ENCODE results near the gene GPR52.
"Not testable (repeated sequence)": the region's sequence is repeated elsewhere in the genome, so short reads cannot be mapped to it uniquely, and the experiment has no call there.

GPR52 gene

DNA sequence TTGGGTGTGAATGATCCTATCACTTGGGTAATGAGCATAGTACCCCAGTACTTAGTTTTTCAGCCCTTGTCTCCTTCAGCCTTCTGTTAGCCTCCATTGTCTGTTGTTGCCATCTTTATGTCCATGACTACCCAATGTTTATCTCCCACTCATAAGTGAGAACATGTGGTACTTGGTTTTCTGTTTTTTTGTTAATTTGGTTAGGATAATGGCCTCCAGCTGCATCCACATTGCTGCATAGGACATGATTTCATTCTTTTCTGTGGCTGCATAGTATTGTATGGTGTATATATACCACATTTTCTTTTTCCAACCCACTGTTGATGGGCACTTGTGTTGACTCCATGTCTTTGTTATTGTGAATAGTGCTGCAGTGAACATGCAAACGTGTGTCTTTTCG lies 39.6 kb upstream of the GPR52 start:
- TF ChIP-seq, protein P1, sequence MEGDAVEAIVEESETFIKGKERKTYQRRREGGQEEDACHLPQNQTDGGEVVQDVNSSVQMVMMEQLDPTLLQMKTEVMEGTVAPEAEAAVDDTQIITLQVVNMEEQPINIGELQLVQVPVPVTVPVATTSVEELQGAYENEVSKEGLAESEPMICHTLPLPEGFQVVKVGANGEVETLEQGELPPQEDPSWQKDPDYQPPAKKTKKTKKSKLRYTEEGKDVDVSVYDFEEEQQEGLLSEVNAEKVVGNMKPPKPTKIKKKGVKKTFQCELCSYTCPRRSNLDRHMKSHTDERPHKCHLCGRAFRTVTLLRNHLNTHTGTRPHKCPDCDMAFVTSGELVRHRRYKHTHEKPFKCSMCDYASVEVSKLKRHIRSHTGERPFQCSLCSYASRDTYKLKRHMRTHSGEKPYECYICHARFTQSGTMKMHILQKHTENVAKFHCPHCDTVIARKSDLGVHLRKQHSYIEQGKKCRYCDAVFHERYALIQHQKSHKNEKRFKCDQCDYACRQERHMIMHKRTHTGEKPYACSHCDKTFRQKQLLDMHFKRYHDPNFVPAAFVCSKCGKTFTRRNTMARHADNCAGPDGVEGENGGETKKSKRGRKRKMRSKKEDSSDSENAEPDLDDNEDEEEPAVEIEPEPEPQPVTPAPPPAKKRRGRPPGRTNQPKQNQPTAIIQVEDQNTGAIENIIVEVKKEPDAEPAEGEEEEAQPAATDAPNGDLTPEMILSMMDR (conservative IDR thresholded peaks at IDR 0.05; ENCODE audit: low read length), result no peak
- peak; percentile 75 for DNase-seq (ENCODE audit: low read depth)
- H3K4me3 ChIP-seq (ENCODE audit: low read length), result no peak overlapping the region

DNA sequence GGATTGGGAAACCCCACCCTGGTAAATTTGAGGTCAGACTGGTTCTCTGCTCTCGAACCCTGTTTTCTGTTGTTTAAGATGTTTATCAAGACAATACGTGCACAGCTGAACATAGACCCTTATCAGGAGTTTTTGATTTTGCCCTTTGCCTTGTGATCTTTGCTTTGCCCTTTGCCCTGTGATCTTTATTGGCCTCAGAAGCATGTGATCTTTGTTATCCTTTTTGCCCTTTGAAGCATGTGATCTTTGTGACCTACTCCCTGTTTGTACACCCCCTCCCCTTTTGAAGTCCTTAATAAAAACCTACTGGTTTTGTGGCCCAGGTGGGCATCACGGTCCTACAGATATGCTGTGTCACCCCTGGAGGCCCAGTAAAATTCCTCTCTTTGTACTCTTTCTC lies 38.0 kb upstream of the GPR52 start:
- DNase-seq (ENCODE audit: low read depth); H3K4me3 ChIP-seq (ENCODE audit: low read length): not testable (repeated sequence)

DNA sequence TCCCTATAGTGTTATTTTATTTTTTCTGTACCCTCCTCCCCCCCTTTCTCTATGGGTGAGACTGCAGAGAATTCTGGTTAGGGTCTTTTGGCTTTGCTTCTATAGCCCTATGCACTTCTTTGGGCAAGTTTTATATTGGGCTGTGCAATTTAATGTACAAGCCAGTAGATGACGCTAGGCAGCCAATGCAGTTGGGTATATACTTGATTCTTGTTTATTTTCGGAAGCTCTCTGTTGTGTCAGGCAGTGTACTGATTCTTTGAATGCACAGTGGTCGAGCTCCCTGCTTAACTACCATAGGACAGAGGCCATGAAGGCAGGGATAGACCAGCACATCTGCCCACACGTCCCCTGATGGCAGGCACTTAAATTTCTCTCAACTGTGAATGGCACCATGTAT lies 34.1 kb upstream of the GPR52 start:
- H3K4me3 ChIP-seq (ENCODE audit: low read length), result no peak overlapping the region
- TF ChIP-seq, protein P1 (conservative IDR thresholded peaks at IDR 0.05; ENCODE audit: low read length), result peak; percentile 33; the same call in 1 of the 2 replicates
- DNase-seq (ENCODE audit: low read depth), result peak; percentile 4

DNA sequence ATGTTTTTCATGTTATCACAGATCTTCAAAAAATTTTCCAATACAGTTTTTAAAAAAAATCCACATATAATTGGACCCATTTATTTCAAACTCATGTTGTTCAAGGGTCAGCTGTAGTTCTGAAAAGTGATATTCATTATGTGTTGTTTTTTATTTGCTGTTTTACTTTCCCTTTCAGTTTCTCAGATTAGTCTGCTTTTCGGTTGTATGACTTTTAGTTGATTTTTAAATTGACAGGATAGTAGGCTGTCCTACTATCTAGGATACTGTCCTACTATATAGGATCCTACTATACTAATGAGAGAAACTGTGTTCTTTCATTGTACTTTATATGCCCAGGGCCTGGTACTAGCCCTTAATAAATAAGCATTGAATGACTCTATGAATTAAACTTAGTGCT lies 33.6 kb upstream of the GPR52 start:
- no peak for DNase-seq (ENCODE audit: low read depth)
- TF ChIP-seq, protein P1 (conservative IDR thresholded peaks at IDR 0.05; ENCODE audit: low read length), result no peak
- no peak overlapping the region for H3K4me3 ChIP-seq (ENCODE audit: low read length)

DNA sequence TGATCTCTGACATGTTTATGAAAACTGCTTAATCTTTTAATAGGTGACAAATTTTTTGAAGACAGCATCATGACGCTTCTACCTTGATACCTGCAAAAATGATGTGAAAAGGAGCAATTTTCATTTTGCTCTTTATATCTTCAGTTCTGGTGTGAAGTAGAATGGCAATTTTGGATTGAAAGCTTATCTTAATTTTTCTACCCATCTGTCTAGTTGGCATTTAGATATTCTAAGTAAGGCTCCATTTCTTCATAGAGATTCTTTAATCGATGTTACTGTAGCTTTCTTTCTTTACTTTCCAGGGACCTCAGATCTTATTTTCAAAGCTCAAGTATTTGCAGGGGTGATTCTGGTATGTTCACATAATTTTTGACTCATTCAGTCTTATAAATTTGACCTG lies 32.3 kb upstream of the GPR52 start:
- DNase-seq (ENCODE audit: low read depth), result no peak
- TF ChIP-seq, protein P1 (conservative IDR thresholded peaks at IDR 0.05; ENCODE audit: low read length), result no peak
- H3K4me3 ChIP-seq (ENCODE audit: low read length), result no peak overlapping the region

DNA sequence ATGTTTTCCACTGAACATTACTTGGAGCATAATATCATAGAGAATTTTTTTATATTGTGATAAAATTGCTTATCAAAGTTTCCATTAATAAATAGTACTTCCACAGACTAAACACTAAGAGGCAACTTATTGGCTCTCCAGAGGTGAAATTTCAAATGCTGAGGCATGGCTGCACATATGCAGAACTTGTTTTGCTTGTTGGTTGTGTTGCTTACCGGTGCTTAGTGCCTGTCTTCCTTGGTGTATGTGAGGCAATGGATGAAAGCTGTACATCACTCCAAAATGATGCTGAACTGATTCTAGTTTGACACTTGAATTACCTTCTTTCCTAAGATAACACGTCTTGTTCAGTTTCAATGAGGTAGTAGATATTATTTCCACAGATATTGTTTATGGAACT lies 29.8 kb upstream of the GPR52 start:
- no peak for DNase-seq (ENCODE audit: low read depth)
- H3K4me3 ChIP-seq (ENCODE audit: low read length), result no peak overlapping the region
- TF ChIP-seq, protein P1 (conservative IDR thresholded peaks at IDR 0.05; ENCODE audit: low read length), result no peak

DNA sequence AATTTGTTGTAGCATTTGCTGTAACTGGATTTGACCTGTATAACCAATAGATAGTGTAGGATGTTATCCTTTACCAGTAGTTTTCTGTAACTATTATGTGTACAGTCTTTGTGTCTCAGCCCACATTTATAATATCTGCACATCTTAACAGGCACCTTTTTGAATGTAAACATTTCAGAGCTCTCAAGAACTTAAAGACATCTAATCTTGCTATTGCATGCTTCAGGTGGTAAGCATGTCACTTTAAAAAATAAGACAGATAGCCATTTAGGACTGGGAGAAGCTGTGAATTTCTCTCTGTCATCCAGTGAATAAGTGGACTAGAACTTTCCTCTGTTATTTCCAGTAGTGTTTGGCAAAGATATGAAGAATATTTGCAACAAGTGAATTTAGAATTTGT lies 22.6 kb upstream of the GPR52 start:
- TF ChIP-seq, protein P1 (conservative IDR thresholded peaks at IDR 0.05; ENCODE audit: low read length), result no peak
- DNase-seq (ENCODE audit: low read depth), result no peak
- H3K4me3 ChIP-seq (ENCODE audit: low read length), result no peak overlapping the region

DNA sequence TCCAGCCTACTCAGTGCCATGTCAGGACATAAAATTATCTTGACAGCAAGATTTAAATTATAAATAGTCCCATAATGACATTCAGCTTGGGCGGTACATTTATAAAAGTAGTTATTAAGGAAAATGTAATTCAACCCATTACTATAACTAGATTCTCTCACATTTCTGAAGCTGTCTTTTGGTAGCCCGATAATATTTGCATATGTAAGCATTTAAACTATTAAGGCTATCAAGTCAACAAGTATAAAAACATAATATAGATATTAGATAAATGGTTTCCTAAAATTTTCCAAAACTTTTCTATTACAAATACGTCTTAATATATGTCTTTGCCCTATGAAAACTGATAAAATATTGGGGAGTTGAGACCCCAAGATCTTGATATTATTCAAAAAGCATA lies 21.6 kb upstream of the GPR52 start:
- no peak overlapping the region for H3K4me3 ChIP-seq (ENCODE audit: low read length)
- DNase-seq (ENCODE audit: low read depth), result no peak
- TF ChIP-seq, protein P1 (conservative IDR thresholded peaks at IDR 0.05; ENCODE audit: low read length), result no peak

All from AG10803 (cell line).